ENCODE results near the gene ZNF879. TPM values are rescaled to one million over a fixed set of nuclear protein-coding genes. Genes with fewer than 3 reads are reported as not detected.

ZNF879 gene
- total RNA-seq, 2 donors from 2014 or later: 5.8 to 6.6 TPM

DNA sequence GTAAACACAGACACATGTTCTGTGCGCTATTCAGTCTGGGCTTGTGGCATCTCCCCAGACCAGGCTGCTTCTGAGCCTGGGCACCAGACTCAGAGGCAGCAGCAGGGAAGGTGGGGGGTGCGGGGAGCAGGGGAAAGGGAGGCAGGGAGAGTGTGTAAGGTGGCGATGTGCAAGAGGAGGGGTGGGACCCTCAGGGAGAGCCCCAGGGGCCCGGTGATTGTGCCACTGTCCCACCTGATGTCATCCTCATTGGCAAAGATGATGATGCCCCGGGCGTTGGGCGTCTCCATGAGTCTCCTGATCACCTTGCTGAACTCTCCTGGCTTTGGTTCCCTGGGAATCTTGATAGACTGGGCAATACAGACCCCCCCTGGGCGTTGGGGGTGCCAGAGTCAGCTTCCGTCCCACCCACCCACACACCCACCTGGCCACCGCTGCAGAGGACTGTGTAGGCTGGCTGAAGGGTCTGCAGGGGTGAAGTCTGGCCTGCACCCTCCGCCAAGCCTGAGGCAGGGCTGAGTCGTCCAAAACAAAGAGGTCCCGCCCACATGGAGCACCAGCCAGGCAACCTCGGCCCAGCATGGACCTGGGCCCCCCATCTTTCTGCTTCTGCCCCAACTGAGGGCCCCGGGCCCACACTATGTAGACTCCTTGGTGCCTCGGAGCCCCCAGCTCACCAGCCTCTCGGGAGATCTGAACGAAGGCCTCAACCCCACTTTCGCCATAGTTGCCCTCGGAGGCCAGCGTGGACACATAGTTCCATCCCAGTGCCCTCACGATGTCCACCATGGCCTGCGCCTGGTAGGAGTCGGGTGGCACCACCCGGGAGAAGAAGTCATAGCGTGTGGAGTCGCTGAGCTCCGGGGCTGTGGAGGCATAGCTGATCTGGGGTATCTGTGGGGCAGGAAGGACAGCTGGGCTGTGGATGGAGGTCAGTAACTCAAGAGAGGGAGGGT lies 32.1 kb upstream of the ZNF879 start:
- Histone ChIP-seq H3K4me1 (ENCODE audit: control insufficient read depth, insufficient read depth, low read length) (no peaks in the 10 kb centered on the region), H3K36me3 (ENCODE audit: control insufficient read depth, insufficient read depth, low read length) (no peaks in the 10 kb centered on the region), H3K9me3 (ENCODE audit: control insufficient read depth, low read length) (peaks cover 11% of the 10 kb centered on the region), H3K4me3 (ENCODE audit: low read length) (no peak overlapping the region), H3K27me3 (ENCODE audit: control insufficient read depth, insufficient read depth, low read length, poor library complexity, severe bottlenecking) (peaks cover 35% of the 10 kb centered on the region), H3K9ac (ENCODE audit: extremely low read depth, low read length, poor library complexity, severe bottlenecking) (no peak overlapping the region), H3K27ac (ENCODE audit: low read depth, low read length) (no peak overlapping the region)
- no peak for DNase-seq
- no peak for TF ChIP-seq CTCF (conservative IDR thresholded peaks at IDR 0.05)
- Mint-ChIP-seq H3K4me1 (peaks cover 4% of the 10 kb centered on the region), H3K36me3 (ENCODE audit: low read depth) (no peaks in the 10 kb centered on the region), H3K4me3 (no peak overlapping the region), H3K9me3 (peaks cover 29% of the 10 kb centered on the region), H3K27me3 (ENCODE audit: insufficient read depth) (peaks cover 49% of the 10 kb centered on the region), H3K27ac (no peak overlapping the region)
- WGBS, 2 experiments (ENCODE audit: insufficient coverage in 1 of 2, insufficient read length in 1 of 2): 86 to 89% methylated on average over 8 to 28 of the region's 28 CpGs

- no peaks in the 10 kb centered on the region for H3K36me3 Mint-ChIP-seq (ENCODE audit: low read depth)
- H3K27ac ChIP-seq (ENCODE audit: low read depth, low read length): no peak overlapping the region
- peaks cover 11% of the 10 kb centered on the region for H3K9me3 ChIP-seq (ENCODE audit: control insufficient read depth, low read length)
- no peak overlapping the region for H3K9ac ChIP-seq (ENCODE audit: extremely low read depth, low read length, poor library complexity, severe bottlenecking)
- WGBS, 2 experiments (ENCODE audit: insufficient coverage in 1 of 2, insufficient read length in 1 of 2): 67 to 70% methylated on average over 8 to 9 of the region's 9 CpGs
- H3K27me3 Mint-ChIP-seq (ENCODE audit: insufficient read depth): peaks cover 57% of the 10 kb centered on the region
- no peak for TF ChIP-seq CTCF (conservative IDR thresholded peaks at IDR 0.05)
- no peaks in the 10 kb centered on the region for H3K4me1 ChIP-seq (ENCODE audit: control insufficient read depth, insufficient read depth, low read length)
- H3K4me1 Mint-ChIP-seq: peaks cover 4% of the 10 kb centered on the region
- DNase-seq: no peak
- no peak overlapping the region for H3K4me3 Mint-ChIP-seq
- H3K9me3 Mint-ChIP-seq: peaks cover 21% of the 10 kb centered on the region
- H3K36me3 ChIP-seq (ENCODE audit: control insufficient read depth, insufficient read depth, low read length): no peaks in the 10 kb centered on the region
- peaks cover 44% of the 10 kb centered on the region for H3K27me3 ChIP-seq (ENCODE audit: control insufficient read depth, insufficient read depth, low read length, poor library complexity, severe bottlenecking)
- H3K27ac Mint-ChIP-seq: no peak overlapping the region
- no peak overlapping the region for H3K4me3 ChIP-seq (ENCODE audit: low read length)
Measured at GRCh38 chr5:178992291-178992895, 31.2 kb upstream of the ZNF879 start.

DNA sequence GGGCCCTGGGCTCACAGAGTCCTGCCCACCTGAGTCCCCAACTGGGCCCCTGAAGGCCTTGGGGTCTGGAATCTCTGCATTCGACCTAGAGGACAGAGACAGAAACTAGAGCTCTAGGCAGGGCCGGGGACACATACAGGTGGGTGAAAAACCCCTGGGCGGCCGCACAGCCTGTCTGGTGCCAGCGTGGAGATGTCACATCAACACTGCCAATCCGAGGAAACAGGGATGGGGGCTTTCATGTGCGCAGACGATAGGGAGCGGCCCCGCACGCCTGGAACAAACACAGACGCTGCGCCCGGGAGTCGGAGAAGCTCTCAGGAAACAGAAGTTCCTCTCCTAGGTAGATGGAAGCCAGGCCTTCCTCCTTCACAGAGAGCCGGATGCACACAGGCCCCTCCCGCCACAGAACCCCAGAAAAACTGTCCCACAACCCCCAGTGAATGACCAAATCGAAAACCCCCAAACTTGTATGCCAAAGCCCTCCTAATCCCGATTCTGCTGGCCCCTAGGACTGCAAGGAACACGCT lies 30.3 kb upstream of the ZNF879 start:
- H3K27me3 ChIP-seq (ENCODE audit: control insufficient read depth, insufficient read depth, low read length, poor library complexity, severe bottlenecking): peaks cover 46% of the 10 kb centered on the region
- H3K4me1 Mint-ChIP-seq: peaks cover 4% of the 10 kb centered on the region
- WGBS, 2 experiments (ENCODE audit: insufficient coverage in 1 of 2, insufficient read length in 1 of 2): 84 to 86% methylated on average over 16 to 20 of the region's 20 CpGs
- DNase-seq: no peak
- peaks cover 11% of the 10 kb centered on the region for H3K9me3 ChIP-seq (ENCODE audit: control insufficient read depth, low read length)
- no peak overlapping the region for H3K27ac Mint-ChIP-seq
- no peak overlapping the region for H3K9ac ChIP-seq (ENCODE audit: extremely low read depth, low read length, poor library complexity, severe bottlenecking)
- H3K4me1 ChIP-seq (ENCODE audit: control insufficient read depth, insufficient read depth, low read length): no peaks in the 10 kb centered on the region
- H3K4me3 Mint-ChIP-seq: peak overlapping the region; percentile 22
- no peak overlapping the region for H3K4me3 ChIP-seq (ENCODE audit: low read length)
- peaks cover 16% of the 10 kb centered on the region for H3K9me3 Mint-ChIP-seq
- no peaks in the 10 kb centered on the region for H3K36me3 Mint-ChIP-seq (ENCODE audit: low read depth)
- H3K36me3 ChIP-seq (ENCODE audit: control insufficient read depth, insufficient read depth, low read length): no peaks in the 10 kb centered on the region
- H3K27ac ChIP-seq (ENCODE audit: low read depth, low read length): no peak overlapping the region
- TF ChIP-seq CTCF (conservative IDR thresholded peaks at IDR 0.05): no peak
- H3K27me3 Mint-ChIP-seq (ENCODE audit: insufficient read depth): peaks cover 65% of the 10 kb centered on the region
